RWPE1 (cell line): ENCODE results near the gene ACBD4.

Experiments used
- CTCF ChIA-PET: fragments of 350-600 bp; sonication (Branson Sonifier 250); formaldehyde crosslinking; extraction: SDS; loops from one replicate; lab custom pipeline; 2021; lab: Yijun Ruan, JAX
- POLR2A ChIA-PET: fragments of 400-600 bp; formaldehyde crosslinking; extraction: SDS; loops from one replicate; lab custom pipeline; 2020; ENCODE audit warnings: antibody characterized with exemption; ENCODE audit not compliant: low non-redundant PET; lab: Yijun Ruan, JAX
- DNase-seq: peaks from one replicate; pipeline ENCODE4 v3.0.0; 2012; ENCODE audit warnings: low spot score
- H3K27ac ChIP-seq: fragments of 450-650 bp; 2 replicates; pipeline ENCODE4 v1.5.1; 2017
- CTCF ChIP-seq: fragments of 450-650 bp; conservative IDR thresholded peaks from 2 replicates; pipeline ENCODE4 v1.5.1; 2017; ENCODE audit warnings: low read depth, mild to moderate bottlenecking

ACBD4 gene

GRCh38 chr17:45130681-45131615, 4.5 kb upstream of the ACBD4 start:
- no peak for DNase-seq
- ChIA-PET CTCF (interaction anchor here (0.6 to 2.3 kb wide), 9 partner anchors 9 to 356 kb away, joined by 3 to 11 read pairs (median 5); no protein-coding TSS in a partner anchor), POLR2A (no interaction called here)
- TF ChIP-seq CTCF: no peak
- H3K27ac ChIP-seq: peak overlapping the region; percentile 100

- DNase-seq: no peak
- peak overlapping the region; percentile 100 for H3K27ac ChIP-seq
- TF ChIP-seq CTCF: peak; percentile 94
- CTCF ChIA-PET: interaction anchor here (0.6 to 2.3 kb wide), 13 partner anchors 10 to 357 kb away, joined by 3 to 11 read pairs (median 4); partner anchors contain the start of gene HEXIM1
- POLR2A ChIA-PET: no interaction called here
Measured at GRCh38 chr17:45131616-45132319, 3.7 kb upstream of the ACBD4 start.

GRCh38 chr17:45132320-45132571, 3.2 kb upstream of the ACBD4 start, which contains the start of gene PLCD3:
TSS of gene PLCD3 (minus strand) at chr17:45132515. CDS start at chr17:45132410, 105 bp downstream.
- peak within 1 kb of the TSS; percentile 100 for H3K27ac ChIP-seq
- ChIA-PET POLR2A (no interaction called here), CTCF (interaction anchor here (0.6 to 2.3 kb wide), 13 partner anchors 12 to 301 kb away, joined by 3 to 11 read pairs (median 3); partner anchors contain the start of gene HEXIM1)

GRCh38 chr17:45132572-45133463, 2.7 kb upstream of the ACBD4 start:
- TF ChIP-seq CTCF: peak; percentile 88
- peak overlapping the region; percentile 100 for H3K27ac ChIP-seq
- ChIA-PET CTCF (interaction anchor here (0.6 to 2.3 kb wide), 20 partner anchors 13 to 301 kb away, joined by 3 to 11 read pairs (median 3); partner anchors contain the start of gene HEXIM1), POLR2A (interaction anchor here (0.5 to 0.7 kb wide), 4 partner anchors 12 to 215 kb away, joined by 4 to 8 read pairs (median 6); partner anchors contain the start of gene HEXIM2)
- peak; percentile 86 for DNase-seq

More at GRCh38 chr17:45132320-45132571, 3.2 kb upstream of the ACBD4 start, which contains the start of gene PLCD3:
- TF ChIP-seq CTCF: no peak
- no peak for DNase-seq

GRCh38 chr17:45135978-45136791, 698 bp downstream of the ACBD4 start:
- DNase-seq: no peak
- H3K27ac ChIP-seq: peak overlapping the region; percentile 59
- POLR2A ChIA-PET: interaction anchor here (0.6 to 1.7 kb wide), 6 partner anchors 8 to 223 kb away, joined by 3 to 15 read pairs (median 6); partner anchors contain the start of gene HEXIM1
- CTCF ChIA-PET: interaction anchor here (0.6 to 2.8 kb wide), 39 partner anchors 8 to 730 kb away, joined by 3 to 65 read pairs (median 5); partner anchors contain the start of genes HEXIM1 and HEXIM2
- no peak for TF ChIP-seq CTCF
